GM18519 (cell line): ENCODE results near the gene TRIP11.

Experiments used
- ATAC-seq: cut with Tn5 transposase; IDR thresholded peaks from one replicate; pipeline ENCODE4 v1.9.1; 2021; ENCODE audit warnings: mild to moderate bottlenecking, moderate library complexity; ENCODE audit not compliant: unreplicated experiment, low FRiP score

The TRIP11 gene

GRCh38 chr14:91926131-91926890 lies 113.5 kb downstream of the TRIP11 start:
- ATAC-seq: no peak

DNA sequence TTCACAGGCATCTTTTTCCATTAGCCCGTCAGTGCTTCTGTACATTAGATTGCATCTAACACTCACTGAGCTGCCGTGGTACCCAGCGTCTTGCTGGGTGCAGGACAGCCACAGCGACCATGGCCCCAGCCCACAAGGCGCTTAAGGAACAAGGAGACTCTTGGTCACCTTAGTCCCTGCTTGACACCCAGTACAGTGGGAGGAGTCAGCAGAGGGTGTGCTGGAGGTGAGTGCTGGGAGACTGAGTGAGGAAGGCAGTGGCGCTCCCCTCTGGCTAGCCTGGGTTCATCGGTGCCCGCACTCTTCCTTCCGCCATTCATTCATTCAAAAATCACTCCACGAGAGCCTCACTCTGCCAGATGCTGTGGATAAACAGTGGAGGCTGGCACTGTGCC lies 114.1 kb downstream of the TRIP11 start:
- ATAC-seq: no peak

- no peak for ATAC-seq
Measured at GRCh38 chr14:91925001-91925726, 114.7 kb downstream of the TRIP11 start.

DNA sequence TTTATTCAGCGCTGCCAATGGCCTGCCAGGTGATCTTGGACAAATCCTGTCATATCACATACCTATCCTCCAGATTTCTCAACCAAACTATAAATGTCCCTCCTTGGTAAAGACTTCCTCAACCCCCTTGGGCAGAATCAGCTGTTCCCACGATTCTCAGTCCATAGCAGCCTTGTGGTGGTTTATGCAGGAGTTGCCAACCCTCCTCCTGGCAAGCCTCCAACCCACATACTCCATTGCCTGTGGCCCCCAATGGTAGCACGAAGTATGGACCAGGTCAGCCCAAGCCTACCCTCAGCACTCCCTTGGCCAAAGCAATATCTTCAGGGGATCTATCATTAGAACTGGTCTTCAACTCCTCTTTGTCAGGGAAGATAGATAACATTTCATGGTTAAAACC lies 119.3 kb downstream of the TRIP11 start:
- no peak for ATAC-seq

DNA sequence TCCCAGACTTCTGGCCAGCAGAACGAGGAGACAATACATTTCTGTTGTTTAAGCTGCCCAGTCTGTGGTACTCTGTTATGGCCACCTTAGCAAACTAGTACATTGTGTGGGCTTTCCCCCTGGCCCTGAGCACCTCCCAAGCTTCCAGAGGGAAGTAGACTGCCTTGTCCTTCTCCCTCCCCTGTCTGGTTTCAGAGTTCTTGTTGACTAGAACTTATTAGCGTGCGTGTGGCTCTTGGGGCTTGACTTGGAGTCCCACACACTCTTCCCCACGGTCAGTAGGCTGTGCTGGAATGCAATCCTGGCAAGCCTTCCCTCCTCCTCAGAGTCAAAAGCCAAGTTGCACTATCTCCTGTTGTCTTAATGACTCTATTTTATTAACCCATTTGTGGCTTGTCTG lies 120.0 kb downstream of the TRIP11 start:
- ATAC-seq: no peak

- ATAC-seq: no peak
Measured at GRCh38 chr14:91918186-91918883, 121.5 kb downstream of the TRIP11 start.
